Measurements from ENCODE around the gene SGTB.
A peak's percentile ranks its signal among the peaks of the same experiment; 100 is the strongest.

DNA sequence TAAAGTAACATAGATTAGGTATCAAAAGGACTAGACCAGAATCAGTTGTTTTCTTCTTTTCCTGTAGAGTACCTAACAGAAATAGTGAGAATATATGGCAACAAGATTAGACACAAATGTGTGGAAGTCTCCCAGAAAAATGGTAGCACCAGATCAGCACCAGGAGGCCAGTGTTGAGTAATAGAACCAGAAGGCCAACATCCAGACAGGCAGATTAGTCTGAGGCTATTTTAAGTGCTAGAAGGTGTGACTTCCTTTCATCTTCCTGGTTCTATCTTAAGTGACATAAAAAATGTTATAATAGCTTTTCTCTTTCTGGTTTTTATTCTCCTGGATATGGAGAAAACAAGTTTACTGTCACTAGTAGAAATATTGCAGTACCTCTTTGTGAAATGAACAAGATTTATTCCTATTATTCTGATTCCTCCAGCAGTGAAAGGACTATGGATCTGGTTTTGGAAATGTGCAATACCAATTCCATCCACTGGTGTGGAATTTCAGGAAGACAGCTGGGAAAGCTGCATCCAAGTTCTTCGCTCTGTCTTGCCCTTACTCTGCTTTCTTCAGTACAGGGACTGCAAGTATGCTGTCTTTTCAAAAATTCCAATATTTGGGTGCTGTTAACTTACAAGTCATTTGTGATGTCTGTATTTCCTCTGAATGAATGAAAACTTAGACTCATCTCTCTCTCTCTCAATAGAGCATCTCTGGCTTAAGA lies 57.9 kb downstream of the SGTB start:
- TF ChIP-seq, protein P1, sequence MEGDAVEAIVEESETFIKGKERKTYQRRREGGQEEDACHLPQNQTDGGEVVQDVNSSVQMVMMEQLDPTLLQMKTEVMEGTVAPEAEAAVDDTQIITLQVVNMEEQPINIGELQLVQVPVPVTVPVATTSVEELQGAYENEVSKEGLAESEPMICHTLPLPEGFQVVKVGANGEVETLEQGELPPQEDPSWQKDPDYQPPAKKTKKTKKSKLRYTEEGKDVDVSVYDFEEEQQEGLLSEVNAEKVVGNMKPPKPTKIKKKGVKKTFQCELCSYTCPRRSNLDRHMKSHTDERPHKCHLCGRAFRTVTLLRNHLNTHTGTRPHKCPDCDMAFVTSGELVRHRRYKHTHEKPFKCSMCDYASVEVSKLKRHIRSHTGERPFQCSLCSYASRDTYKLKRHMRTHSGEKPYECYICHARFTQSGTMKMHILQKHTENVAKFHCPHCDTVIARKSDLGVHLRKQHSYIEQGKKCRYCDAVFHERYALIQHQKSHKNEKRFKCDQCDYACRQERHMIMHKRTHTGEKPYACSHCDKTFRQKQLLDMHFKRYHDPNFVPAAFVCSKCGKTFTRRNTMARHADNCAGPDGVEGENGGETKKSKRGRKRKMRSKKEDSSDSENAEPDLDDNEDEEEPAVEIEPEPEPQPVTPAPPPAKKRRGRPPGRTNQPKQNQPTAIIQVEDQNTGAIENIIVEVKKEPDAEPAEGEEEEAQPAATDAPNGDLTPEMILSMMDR (IDR thresholded peaks at IDR 0.05; ENCODE audit: borderline replicate concordance, extremely low read depth, low read length, poor library complexity, severe bottlenecking), result peak; percentile 21
- no peak for TF ChIP-seq EZH2 (IDR thresholded peaks at IDR 0.05; ENCODE audit: borderline replicate concordance, low read depth, low read length, severe bottlenecking)

Data from DND-41 (cell line).